Neural cell (in vitro differentiated cells): Measurements from ENCODE around the gene ARHGEF2.

Experiments
- EZH2 ChIP-seq: fragments of 200-600, 300-800 bp; shearing (Covaris generic), sonication (generic); IDR thresholded peaks from 2 replicates; pipeline ENCODE4 v1.6.1; 2014; ENCODE audit warnings: antibody characterized with exemption, low read length, borderline replicate concordance, mild to moderate bottlenecking; ENCODE audit not compliant: insufficient read depth, poor library complexity, severe bottlenecking
- POLR2AphosphoS5 ChIP-seq: IDR thresholded peaks from 2 replicates; pipeline ENCODE4 v1.6.1; 2012
- SMC3 ChIP-seq: fragments of 450-650 bp; conservative IDR thresholded peaks from 2 replicates; pipeline ENCODE4 v1.6.1; 2014; ENCODE audit warnings: antibody characterized with exemption, mild to moderate bottlenecking, moderate library complexity; ENCODE audit not compliant: poor library complexity
- TAF1 ChIP-seq: IDR thresholded peaks from 2 replicates; pipeline ENCODE4 v1.6.1; 2012; ENCODE audit warnings: low read depth
- TF ChIP-seq, protein P1 (sequence below): fragments of 450-650 bp; IDR thresholded peaks from 2 replicates; pipeline ENCODE4 v1.5.1; 2014; ENCODE audit warnings: antibody characterized with exemption, mild to moderate bottlenecking, moderate library complexity; ENCODE audit not compliant: poor library complexity, severe bottlenecking

DNA sequence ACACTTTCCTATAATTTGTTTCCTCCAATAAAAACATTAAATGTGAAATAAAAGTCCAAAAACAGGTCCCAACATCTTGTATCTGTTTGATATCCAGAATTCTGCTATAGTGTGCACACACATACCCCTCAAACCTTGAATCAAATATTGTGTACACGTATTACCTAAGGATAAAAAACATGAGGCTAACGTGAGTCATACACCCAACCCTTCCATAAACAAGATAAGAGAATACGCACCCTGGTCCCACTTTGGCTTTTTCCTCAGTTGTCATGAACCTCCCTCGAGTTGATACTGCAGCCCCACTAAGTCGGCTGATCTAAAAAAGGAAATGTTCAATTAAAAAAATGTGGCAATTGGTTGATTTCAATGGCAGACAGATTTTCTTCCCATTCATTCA is 49.3 kb downstream of the ARHGEF2 start:
- no peak for TF ChIP-seq TAF1
- TF ChIP-seq, protein P1, sequence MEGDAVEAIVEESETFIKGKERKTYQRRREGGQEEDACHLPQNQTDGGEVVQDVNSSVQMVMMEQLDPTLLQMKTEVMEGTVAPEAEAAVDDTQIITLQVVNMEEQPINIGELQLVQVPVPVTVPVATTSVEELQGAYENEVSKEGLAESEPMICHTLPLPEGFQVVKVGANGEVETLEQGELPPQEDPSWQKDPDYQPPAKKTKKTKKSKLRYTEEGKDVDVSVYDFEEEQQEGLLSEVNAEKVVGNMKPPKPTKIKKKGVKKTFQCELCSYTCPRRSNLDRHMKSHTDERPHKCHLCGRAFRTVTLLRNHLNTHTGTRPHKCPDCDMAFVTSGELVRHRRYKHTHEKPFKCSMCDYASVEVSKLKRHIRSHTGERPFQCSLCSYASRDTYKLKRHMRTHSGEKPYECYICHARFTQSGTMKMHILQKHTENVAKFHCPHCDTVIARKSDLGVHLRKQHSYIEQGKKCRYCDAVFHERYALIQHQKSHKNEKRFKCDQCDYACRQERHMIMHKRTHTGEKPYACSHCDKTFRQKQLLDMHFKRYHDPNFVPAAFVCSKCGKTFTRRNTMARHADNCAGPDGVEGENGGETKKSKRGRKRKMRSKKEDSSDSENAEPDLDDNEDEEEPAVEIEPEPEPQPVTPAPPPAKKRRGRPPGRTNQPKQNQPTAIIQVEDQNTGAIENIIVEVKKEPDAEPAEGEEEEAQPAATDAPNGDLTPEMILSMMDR = no peak
- TF ChIP-seq SMC3 = no peak
- no peak for TF ChIP-seq POLR2AphosphoS5
- no peak for TF ChIP-seq EZH2
